ENCODE results near the gene CHSY1.

Gene CHSY1

DNA sequence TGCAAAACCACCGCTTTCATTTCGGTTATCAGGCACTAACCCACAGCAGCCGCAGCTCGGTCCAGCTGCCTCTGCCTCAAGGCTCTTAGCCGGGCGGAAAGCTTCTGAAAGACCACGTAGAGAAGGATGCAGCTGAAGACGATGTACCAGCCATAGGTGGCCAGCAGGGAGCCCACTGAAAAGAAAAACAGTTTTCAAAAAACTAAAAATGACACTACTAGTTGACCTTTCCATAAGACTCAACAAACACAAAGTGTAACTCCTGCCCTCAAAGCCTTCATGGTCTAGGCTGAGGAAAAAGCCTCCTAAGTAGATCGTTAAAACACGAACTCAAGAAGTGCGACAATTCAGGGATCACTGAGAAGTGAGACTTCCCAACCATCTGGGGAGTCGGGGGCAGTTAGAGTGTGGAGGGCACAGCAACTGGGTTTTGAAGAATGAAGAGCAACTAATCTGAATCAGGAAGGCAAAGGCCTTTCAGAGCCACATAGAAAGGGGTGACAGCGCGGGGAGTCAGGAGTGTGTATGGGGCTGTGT is 24.7 kb upstream of the CHSY1 start:
- no peak for DNase-seq (ENCODE audit: low spot score)
- TF ChIP-seq CTCF (IDR thresholded peaks at IDR 0.05): no peak
- Histone ChIP-seq H3K4me3 (peak overlapping the region; percentile 83), H3K27ac (peak overlapping the region; percentile 86 to 96)

DNA sequence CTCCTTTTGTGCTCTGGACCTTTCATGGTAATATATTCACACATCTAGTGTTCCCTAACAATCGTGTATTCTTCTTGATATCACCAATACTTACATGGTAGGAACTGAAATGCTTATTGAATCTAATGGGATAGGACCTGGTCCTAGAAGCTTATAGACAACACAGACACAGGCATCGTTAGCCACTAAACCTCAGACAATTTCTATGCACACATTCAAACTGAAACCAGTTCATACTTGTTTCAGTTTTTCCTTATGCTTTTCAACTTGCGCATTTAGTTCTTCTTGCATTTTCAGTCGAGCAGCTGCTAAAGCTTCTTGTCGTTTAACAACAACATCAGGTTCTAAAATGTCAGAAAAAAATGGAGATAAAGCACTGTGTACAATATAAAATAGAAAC is 23.2 kb upstream of the CHSY1 start:
- DNase-seq (ENCODE audit: low spot score): no peak
- TF ChIP-seq CTCF (IDR thresholded peaks at IDR 0.05): no peak
- no peak overlapping the region for H3K27ac ChIP-seq
- H3K4me3 ChIP-seq: no peak overlapping the region

- TF ChIP-seq CTCF (IDR thresholded peaks at IDR 0.05): no peak
- no peak overlapping the region for H3K4me3 ChIP-seq
Observed at GRCh38 chr15:101273534-101273933, 21.7 kb upstream of the CHSY1 start.

DNA sequence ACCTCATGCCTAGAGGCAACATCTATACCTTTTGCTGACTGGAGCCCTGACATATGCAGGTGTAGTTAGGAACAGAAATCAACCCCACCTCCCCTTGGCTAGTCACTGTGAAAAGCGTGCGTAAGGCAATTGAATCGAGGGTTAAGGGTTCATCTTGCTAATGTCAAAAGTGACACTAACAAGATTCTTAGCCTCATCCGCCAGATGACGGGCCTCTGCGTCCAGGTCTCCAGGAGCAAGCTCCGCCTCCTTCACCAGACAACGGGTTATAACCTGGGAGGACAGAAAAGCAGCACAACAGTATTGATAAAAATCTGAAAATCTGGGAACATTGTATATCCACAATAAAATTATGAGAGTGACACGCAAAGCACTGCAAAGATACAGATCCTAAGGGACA is 20.7 kb upstream of the CHSY1 start:
- Histone ChIP-seq H3K27ac (no peak overlapping the region), H3K4me3 (no peak overlapping the region)
- TF ChIP-seq CTCF (IDR thresholded peaks at IDR 0.05): no peak
- DNase-seq (ENCODE audit: low spot score): no peak

More at GRCh38 chr15:101273534-101273933, 21.7 kb upstream of the CHSY1 start:
- no peak for DNase-seq (ENCODE audit: low spot score)
- no peak overlapping the region for H3K27ac ChIP-seq

- Histone ChIP-seq H3K27ac (no peak overlapping the region), H3K4me3 (no peak overlapping the region)
- DNase-seq (ENCODE audit: low spot score): no peak
- TF ChIP-seq CTCF (IDR thresholded peaks at IDR 0.05): no peak
Observed at GRCh38 chr15:101269479-101270223, 17.8 kb upstream of the CHSY1 start.

- H3K27ac ChIP-seq: peak overlapping the region in 1 of 2 donors; percentile 76
- H3K4me3 ChIP-seq: no peak overlapping the region
- TF ChIP-seq CTCF (IDR thresholded peaks at IDR 0.05): no peak
- peak; percentile 83 for DNase-seq (ENCODE audit: low spot score)
Observed at GRCh38 chr15:101267320-101268104, 15.7 kb upstream of the CHSY1 start.
